MM.1S (cell line): ENCODE measurements around the gene AKAP8L.

Experiments used
- CTCF ChIP-seq: fragments of 300-600 bp; sonication (generic); IDR thresholded peaks from 2 replicates; pipeline ENCODE4 v1.5.1; 2016; ENCODE audit warnings: antibody characterized with exemption, low read length, mixed read lengths
- EZH2 ChIP-seq: fragments of 300-600 bp; sonication (generic); optimal IDR thresholded peaks from 2 replicates; pipeline ENCODE3; 2017; ENCODE audit warnings: low read depth, mild to moderate bottlenecking, antibody characterized with exemption, low read length, mixed read lengths

GRCh38 chr19:15448044-15448777 is 29.4 kb upstream of the AKAP8L start:
- TF ChIP-seq EZH2 (no peak), CTCF (no peak)
